Medulla oblongata (tissue), 1 donor: ENCODE data around the gene DALRD3.

Experiments used
- DNase-seq: peaks from one replicate; pipeline ENCODE4 v3.0.0-alpha.2; 2015; ENCODE audit errors: extremely low spot score

The DALRD3 gene

GRCh38 chr3:48980295-48980694, 38.1 kb downstream of the DALRD3 start:
- DNase-seq, result no peak

DNA sequence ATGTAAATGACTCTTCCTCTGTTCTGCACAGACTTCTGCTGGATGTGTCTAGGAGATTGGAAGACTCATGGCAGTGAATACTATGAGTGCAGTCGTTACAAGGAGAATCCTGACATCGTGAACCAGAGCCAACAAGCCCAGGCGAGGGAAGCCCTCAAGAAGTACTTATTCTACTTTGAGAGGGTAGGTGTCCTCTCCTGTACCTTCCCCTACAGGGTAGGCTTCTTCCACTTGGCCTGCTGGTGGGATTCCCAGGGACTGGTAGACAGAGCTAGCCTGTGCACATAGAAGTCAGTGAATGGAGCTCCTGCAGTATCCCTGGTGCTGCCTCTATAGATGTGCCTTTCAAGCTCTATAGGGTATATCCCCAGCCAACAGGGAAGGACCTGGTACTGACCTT, 38.9 kb downstream of the DALRD3 start:
- DNase-seq, result no peak

DNA sequence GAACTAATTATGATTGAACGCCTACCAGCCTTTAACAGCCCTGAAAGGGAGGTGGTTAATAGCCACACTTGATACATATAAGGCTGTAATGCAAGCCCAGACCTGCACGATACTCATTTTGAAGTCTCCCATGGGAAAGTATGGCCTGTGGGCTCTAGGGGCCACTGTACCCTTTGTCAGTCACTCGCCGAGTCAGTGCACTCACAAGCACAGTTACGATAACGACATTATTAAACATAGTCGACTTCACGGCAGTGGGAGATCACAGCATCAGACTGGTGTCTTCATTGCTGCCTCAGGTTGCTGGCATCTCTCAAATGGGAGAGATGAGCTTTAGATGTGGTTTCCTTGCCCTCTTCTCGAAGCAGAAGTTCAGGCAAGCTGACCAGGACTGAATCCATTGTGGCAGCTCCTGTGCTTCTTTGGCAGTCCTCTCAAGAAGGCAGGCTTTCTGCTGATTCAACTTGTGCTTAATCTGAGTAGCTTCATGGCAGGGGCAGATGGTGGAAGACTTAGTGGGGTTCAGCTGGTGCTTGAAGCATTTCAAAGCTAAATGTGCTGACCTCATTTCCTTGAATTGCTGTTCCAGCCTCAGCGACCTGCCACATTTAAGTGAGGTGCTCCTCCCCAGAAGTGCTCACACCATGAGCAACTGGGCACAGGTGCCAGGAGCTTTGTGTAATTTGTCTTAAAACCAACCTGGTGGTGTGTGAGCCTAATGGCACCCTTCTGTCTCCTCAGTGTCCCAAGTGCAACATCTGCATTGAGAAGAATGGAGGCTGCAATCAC, 44.1 kb downstream of the DALRD3 start:
- no peak for DNase-seq

DNA sequence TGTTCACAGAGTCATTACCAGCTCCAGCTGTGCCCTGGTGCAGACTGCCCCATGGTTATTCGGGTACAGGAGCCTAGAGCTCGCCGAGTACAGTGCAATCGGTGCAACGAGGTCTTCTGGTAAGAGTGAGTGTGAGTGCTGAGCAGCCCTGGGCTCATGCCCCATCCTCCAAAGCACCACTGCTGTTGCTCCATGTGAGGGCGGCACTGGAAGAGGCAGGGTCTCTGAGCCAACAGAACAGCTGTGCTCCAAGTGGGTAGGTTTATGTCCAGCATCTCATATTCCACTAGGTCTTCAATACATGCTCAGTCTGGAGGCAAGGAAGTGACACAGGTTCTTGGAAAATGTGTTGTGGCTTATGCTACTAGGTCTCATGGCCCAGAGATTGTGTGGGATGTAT, 47.8 kb downstream of the DALRD3 start:
- no peak for DNase-seq

- DNase-seq, result no peak
Measured at GRCh38 chr3:48966876-48967361, 51.5 kb downstream of the DALRD3 start.

- no peak for DNase-seq
Measured at GRCh38 chr3:48966367-48966766, 52.0 kb downstream of the DALRD3 start.
